ENCODE data around the gene APMAP. TPM values are rescaled to one million over a fixed set of nuclear protein-coding genes. Genes with fewer than 3 reads are reported as not detected.

The APMAP gene
- total RNA-seq, 1 donor from 2014 or later, result 132 TPM

DNA sequence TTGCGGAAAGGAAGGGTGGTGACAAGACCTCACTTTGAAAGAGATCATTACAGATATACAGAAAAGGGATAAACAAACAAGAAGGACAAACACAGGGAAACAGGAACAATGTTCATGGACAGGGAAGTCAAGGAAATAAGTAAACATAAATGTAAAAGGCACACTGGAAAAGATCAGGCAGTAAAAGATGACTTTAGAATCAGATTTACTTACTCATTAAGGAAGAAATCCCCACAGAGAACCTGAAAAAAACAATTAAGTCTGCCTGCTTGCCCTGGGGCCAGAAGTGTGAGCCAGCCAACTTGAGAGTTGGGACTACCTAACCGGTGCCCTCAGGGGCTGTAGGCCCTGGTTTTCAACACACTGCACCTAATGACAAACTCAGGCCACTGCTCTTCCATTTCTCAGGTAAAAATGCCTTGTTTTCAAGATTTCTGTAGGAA lies 1.7 kb downstream of the APMAP start:
- DNase-seq (ENCODE audit: extremely low read depth, low read depth, low spot score), result no peak

GRCh38 chr20:24989162-24989561 lies 3.4 kb downstream of the APMAP start:
- no peak for DNase-seq (ENCODE audit: extremely low read depth, low read depth, low spot score)

DNA sequence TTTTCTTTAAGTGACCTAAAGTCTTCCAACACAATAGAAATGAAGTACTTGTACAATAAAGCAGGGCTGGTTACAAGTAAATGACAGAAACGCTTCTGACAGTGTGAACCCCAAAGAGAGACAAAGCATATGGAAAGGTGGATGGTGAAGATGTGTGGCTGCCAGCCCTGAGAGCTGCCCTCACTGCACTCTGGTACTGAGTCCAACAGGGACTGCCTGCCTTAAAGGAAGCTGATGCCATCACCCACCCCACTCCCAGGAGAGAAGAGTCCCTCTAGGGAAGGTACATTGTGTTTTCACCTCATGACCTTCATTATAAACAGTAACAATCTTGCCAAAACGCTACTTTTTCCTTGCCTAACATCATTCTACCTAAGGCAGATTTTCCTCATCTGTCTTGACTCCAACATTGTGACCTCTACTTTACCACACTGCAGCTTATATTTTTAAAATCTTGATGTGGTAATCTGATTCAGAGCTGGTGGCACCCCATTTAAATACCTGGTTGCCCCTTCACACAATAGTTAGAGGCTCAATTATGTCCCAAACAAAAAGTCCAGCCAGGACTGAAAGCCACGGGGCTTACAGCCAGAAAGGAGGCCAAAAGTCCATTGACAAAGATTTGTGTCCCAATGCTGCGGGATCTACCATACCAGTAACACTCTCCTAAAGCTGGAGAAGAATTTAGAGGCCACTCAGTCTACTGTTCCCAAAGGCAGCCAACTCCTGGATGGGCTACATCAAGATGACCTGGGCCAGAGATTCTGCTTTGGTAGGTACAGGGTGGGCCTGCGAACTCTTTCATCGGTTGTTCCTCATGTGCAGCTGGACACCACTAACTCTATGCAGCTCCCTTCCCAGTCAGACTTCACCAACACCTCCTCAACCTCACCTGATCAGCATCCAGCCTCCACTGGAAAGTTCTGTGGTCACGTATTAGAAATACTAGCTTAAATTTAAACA lies 4.4 kb downstream of the APMAP start:
- no peak for DNase-seq (ENCODE audit: extremely low read depth, low read depth, low spot score)

DNA sequence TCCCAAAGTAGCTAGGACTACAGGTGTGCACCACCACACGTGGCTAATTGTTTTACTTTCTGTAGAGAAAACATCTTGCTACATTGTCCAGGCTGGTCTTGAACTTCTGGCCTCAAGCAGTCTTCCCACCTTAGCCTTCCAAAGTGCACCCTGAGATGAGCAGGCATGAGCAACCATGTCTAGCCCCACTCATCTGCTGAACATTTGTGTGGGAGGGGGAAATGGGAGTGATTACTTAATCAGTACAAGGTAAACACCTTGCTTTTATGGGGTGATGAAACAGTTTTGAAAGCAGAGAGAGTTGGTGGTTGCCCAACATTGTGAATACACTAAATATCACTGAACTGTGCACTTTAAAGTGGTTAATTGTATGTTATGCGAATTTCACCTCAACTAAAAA lies 5.3 kb downstream of the APMAP start:
- no peak for DNase-seq (ENCODE audit: extremely low read depth, low read depth, low spot score)

DNA sequence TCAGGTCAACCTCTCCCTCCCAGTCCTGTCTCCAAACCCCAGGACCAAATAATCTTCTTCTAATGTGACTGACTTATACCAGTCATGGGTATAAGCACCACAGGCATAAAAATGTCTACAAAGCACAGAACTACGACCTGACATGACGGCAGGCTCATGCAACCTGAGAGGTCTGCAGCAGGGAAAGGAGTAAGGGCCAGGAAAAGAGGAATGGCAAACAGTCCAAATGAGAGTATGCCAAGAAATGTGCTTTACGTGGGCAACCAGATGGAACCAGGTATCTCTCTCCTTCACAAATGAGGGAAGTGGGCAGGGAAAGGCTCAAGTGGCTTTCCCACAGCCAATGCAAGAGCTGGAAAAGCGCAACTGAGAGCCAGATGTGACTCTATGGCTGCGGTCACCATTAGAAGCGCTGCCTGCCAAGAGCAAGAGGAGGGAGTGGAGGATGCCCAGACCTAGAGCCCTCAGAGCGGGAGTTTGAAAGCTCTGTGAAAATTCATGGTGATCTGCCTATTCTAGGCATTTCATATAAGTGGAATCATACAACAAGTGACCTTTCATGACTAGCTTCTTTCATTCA lies 6.0 kb downstream of the APMAP start:
- no peak for DNase-seq (ENCODE audit: extremely low read depth, low read depth, low spot score)

DNA sequence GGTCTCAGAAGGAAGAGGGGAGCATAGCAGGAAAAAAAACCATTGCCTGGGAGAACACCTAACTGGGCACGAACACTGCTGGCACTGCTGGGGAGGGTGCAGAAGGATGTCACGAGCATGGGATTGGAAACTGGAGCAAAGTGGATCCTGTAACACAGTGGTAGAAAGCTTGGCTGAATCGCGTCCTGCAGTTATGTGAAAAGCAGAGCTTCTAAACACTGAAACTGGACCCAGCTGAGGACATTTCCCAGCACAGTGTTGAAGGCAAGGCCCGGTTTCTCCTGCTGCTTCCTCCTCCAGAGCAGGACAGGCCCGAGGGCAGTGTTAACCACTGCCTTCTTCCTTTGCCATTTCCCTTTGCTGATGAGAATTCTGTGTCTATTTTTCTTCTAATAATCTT lies 6.7 kb downstream of the APMAP start:
- no peak for DNase-seq (ENCODE audit: extremely low read depth, low read depth, low spot score)

DNA sequence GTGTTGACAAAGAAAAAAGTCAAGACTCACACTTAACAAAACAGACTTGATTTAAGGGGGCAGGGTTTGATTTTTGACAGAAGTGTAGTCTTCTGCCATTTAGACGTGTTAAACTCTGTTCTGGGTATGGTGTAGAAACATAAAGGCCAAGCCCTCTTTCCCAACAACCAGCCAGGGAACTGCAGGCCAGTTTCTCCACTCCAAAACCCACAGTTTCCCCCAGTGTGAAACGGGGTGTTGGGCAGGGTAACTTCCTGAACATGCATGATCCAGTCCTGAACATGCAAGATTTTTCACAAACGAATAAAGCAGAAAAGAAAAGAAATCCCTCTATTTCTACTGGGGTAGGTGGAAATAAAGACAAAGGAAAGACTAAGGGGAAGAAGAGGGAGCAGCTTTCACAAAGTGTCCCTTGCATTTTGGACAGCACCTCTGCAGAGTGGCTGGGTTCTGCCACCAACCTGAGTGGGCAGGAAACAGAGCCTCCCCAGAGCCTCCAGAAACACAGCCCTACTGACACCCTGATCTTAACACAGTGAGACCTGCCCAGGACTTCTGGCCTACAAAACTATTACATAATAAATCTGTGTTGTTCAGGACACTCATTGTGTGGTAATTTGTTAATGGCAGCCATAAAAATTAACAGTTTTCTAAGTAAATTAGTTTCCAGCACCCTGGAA lies 7.5 kb downstream of the APMAP start:
- DNase-seq (ENCODE audit: extremely low read depth, low read depth, low spot score), result no peak

GRCh38 chr20:24983896-24984295 lies 8.7 kb downstream of the APMAP start:
- no peak for DNase-seq (ENCODE audit: extremely low read depth, low read depth, low spot score)

DNA sequence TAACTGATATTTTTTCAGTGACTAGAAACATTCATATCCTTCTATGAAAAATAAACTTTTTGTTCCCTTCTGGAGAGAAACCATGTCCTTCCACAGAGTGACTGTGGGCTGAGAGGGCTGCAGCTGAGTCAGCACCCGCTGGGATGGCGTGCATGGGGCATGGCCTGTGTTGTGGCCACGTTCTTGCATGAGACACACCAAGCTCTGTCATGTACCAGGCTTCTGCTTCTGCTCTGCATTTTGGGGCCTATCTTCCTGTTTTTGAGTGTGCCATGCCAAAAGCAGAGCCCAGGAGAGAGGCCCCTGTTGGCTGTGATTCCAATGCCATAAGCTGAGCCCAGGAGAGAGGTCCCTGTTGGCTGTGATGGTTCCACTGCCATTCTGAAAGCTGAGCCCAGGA lies 10.8 kb downstream of the APMAP start:
- no peak for DNase-seq (ENCODE audit: extremely low read depth, low read depth, low spot score)

DNA sequence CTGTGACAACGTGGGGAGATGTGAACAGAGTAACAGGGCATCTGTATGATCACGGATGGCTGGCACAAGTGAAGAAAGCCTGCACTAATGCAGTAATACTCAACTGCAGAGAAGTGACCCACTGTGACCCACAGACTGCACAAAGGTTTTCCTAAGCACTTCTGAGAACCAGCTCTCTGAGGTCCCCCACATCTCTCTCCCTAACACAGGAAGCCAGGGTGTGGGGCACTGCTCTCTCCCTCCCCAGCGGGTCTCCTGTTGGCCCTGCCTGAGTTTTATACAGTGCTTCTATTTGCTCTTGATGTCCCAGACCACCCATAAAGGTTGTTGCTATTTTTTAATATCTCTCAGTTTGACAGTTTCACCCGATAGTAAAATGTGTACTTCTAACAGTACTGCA lies 11.3 kb downstream of the APMAP start:
- DNase-seq (ENCODE audit: extremely low read depth, low read depth, low spot score), result no peak

DNA sequence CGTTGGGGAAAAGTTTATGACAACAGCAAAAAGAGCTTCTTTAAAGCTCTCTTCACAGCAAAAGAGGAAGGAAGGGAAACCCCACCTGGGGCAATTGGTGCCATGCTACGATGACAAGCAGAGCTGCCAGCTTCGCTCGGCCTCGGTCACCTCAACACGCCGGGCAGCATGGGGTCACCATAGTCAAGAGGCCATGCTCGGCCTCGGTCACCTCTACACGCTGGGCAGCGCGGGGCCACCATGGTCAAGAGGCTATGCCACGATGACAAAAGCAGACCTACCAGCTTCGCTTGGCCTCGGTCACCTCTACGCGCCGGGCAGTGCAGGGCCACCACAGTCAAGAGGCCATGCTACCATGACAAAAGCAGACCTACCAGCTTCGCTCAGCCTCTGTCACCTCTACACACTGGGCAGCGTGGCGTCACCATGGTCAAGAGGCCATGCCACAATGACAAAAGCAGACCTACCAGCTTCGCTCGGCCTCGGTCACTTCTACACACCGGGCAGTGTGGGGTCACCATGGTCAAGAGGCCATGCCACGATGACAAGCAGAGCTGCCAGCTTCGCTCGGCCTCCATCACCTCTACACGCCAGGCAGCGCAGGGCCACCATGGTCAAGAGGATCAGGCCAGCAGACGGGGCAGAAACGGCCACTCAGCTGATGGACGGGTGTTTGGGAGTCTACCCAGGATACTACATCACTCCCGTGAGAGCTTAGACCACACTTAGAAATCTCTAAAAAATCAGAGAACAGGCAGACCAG lies 12.1 kb downstream of the APMAP start:
- DNase-seq (ENCODE audit: extremely low read depth, low read depth, low spot score), result no peak

DNA sequence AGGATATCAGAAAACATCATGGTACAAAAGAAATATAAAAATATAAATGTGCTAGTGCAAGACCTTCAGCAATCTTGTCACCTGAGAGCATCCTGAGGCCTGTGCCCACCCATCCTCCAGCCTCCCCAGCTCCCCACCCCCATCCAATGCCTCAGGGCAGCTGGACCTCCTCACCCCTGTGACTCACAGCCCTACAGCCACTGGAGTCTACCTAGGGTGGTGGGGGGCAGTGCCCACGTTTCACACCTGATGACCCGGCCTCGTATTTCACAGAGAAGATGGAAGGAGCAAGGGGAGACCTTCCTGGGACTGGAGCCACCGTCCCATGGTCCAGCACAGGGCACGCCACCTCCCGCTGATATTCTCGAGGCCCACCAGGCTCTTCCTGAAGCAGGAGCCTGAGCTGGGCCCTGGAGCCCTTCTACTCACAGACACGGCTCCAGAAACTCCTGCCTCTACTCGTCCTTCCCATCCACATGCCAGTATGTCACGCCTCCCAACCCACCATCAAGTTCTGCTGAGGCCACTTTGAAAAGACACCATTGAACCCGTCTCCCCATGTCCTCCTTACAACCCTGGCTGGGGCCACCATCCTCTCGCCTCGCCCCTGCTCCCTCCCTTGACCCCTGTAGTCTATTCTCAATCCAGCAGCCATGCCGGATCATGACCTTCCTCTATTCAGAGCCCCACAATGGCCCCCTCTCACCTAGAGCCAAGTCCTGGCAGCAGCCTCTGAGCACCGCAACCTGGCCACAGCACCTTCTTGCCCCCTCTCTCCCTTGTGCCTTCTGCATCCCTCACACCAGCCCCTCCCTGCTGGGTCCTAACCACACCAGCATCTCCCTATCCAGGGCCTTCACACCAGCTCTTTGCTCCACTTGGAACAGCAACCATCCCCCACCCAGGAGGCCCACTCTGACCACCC lies 13.3 kb downstream of the APMAP start:
- no peak for DNase-seq (ENCODE audit: extremely low read depth, low read depth, low spot score)

GRCh38 chr20:24978513-24978912 lies 14.0 kb downstream of the APMAP start:
- no peak for DNase-seq (ENCODE audit: extremely low read depth, low read depth, low spot score)

GRCh38 chr20:24977797-24978196 lies 14.8 kb downstream of the APMAP start:
- DNase-seq (ENCODE audit: extremely low read depth, low read depth, low spot score), result no peak

DNA sequence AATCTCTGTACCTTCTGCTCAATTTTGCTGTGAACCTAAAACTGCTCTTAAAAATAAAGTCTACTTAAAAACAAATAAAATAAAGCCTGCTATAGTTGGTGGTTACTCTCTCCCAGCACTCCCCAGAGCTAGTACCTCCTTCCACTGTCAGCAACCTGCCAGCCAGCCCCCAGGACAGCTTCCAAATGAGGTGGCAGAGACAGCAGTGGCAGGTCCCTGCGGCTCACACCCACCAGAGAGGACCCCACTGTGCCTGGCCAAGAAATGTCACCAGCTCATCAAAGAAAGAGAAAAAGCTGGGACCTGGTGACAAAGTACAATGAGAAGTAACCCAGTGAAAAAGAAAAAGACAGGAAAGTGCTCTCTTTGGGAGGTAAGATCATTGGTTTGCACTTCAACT lies 15.2 kb downstream of the APMAP start:
- DNase-seq (ENCODE audit: extremely low read depth, low read depth, low spot score), result no peak

- DNase-seq (ENCODE audit: extremely low read depth, low read depth, low spot score), result no peak
Observed at GRCh38 chr20:24972341-24972740, 20.2 kb downstream of the APMAP start.

GRCh38 chr20:24971376-24972101 lies 21.0 kb downstream of the APMAP start:
- no peak for DNase-seq (ENCODE audit: extremely low read depth, low read depth, low spot score)

GRCh38 chr20:24970754-24971153 lies 21.8 kb downstream of the APMAP start:
- DNase-seq (ENCODE audit: extremely low read depth, low read depth, low spot score), result no peak

DNA sequence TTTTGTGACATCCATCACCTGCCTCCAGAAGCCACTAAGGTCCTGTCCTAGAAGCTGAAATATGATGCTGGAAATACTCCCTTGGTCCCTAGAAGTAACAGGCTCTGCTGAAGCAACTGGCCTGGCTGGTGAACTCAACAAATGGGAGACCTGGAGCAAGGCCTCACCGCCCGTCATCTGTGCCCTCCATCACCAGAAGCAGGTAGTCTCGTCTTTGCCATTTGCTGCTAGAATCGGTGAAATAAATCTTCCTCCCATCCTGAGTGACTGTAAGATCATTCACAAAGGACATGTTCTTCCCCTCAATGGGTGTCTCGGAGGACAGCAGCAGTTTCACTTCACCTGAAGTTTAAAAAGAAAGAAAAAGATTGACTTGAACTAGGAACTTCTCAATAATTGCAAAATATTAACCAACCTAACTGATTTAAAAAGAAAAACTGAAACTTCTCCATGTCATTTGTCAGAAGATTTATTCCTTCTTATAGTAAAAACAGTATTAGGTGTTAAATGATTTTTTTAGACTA lies 22.5 kb downstream of the APMAP start:
- DNase-seq (ENCODE audit: extremely low read depth, low read depth, low spot score), result no peak
